Measurements from ENCODE around the gene HNRNPU.

HNRNPU gene

GRCh38 chr1:244864253-244865027, at the start of gene HNRNPU:
HNRNPU (minus strand) TSS chr1:244864543; CDS start chr1:244864307, 236 bp downstream.
- peak; percentile 96 to 97 for DNase-seq

GRCh38 chr1:244913806-244914205, 49.5 kb upstream of the HNRNPU start:
- DNase-seq, result no peak

GRCh38 chr1:244904119-244904518, 39.8 kb upstream of the HNRNPU start:
- DNase-seq, result no peak

- no peak for DNase-seq
Measured at GRCh38 chr1:244901400-244902015, 37.2 kb upstream of the HNRNPU start.

- no peak for DNase-seq
Measured at GRCh38 chr1:244897476-244898254, 33.3 kb upstream of the HNRNPU start.

- no peak for DNase-seq
Measured at GRCh38 chr1:244896550-244896949, 32.2 kb upstream of the HNRNPU start.

GRCh38 chr1:244893836-244894235, 29.5 kb upstream of the HNRNPU start:
- DNase-seq, result no peak

GRCh38 chr1:244887281-244887680, 22.9 kb upstream of the HNRNPU start:
- no peak for DNase-seq

GRCh38 chr1:244881552-244882280, 17.4 kb upstream of the HNRNPU start:
- DNase-seq, result no peak

- no peak for DNase-seq
Measured at GRCh38 chr1:244878681-244879080, 14.3 kb upstream of the HNRNPU start.

GRCh38 chr1:244876228-244876910, 12.0 kb upstream of the HNRNPU start:
- DNase-seq, result no peak

GRCh38 chr1:244874974-244875579, 10.7 kb upstream of the HNRNPU start:
- DNase-seq, result no peak

- DNase-seq, result no peak
Measured at GRCh38 chr1:244869950-244870349, 5.6 kb upstream of the HNRNPU start.

GRCh38 chr1:244869364-244869827, 5.1 kb upstream of the HNRNPU start:
- DNase-seq, result no peak

- DNase-seq, result no peak
Measured at GRCh38 chr1:244868484-244869363, 4.4 kb upstream of the HNRNPU start.

GRCh38 chr1:244866355-244866754, 2.0 kb upstream of the HNRNPU start:
- DNase-seq, result no peak

- no peak for DNase-seq
Measured at GRCh38 chr1:244865820-244866219, 1.5 kb upstream of the HNRNPU start.

GRCh38 chr1:244865028-244865371, 657 bp upstream of the HNRNPU start:
- peak in 1 of 2 donors; percentile 15 for DNase-seq

GRCh38 chr1:244863491-244864252, 671 bp downstream of the HNRNPU start:
- no peak for DNase-seq

Measured in CD4-positive, alpha-beta T cell treated with Interleukin-1 beta for 1 hour (primary cell).